H1 (cell line): ENCODE measurements around the gene COTL1. TPM values are rescaled to one million over a fixed set of nuclear protein-coding genes. Genes with fewer than 3 reads are reported as not detected.

Experiments used
- CTCF ChIA-PET: fragments of 300-600 bp; sonication (Branson Sonifier 250); formaldehyde crosslinking; loops from one replicate; lab custom pipeline; 2021; ENCODE audit not compliant: partially characterized antibody; lab: Charles Lee
- POLR2A ChIA-PET: fragments of 300-600 bp; sonication (Branson Sonifier 250); formaldehyde crosslinking; loops from one replicate; lab custom pipeline; 2021; ENCODE audit warnings: inconsistent platforms; ENCODE audit not compliant: partially characterized antibody; lab: Charles Lee
- DNase-seq, 2 experiments: peaks; one replicate each; pipeline versions ENCODE4 v3.0.0 to v3.0.0-alpha.2; 2010 to 2022; ENCODE audit warnings: low spot score in 2 of 2, low read depth in 1 of 2, mixed read lengths in 1 of 2
- FAIRE-seq: peaks from 2 replicates; lab custom pipeline; 2011; peaks lifted over from hg19 to GRCh38; lab: Jason Lieb, UNC
- H2AFZ ChIP-seq: 2 replicates; pipeline ENCODE4 v1.8.1; 2012; ENCODE audit warnings: low read length, inconsistent platforms
- H2AK5ac ChIP-seq: 2 replicates; pipeline ENCODE4 v1.6.1; 2013; ENCODE audit warnings: low read depth, low read length
- H2BK120ac ChIP-seq: replicated peaks from 2 replicates; pipeline ENCODE3; 2013; ENCODE audit warnings: low read depth, low read length, inconsistent platforms
- H2BK12ac ChIP-seq: 2 replicates; pipeline ENCODE4 v1.6.1; 2013; ENCODE audit warnings: low read depth, low read length
- H2BK15ac ChIP-seq: 2 replicates; pipeline ENCODE4 v1.6.1; 2013; ENCODE audit warnings: low read length
- H2BK20ac ChIP-seq: 2 replicates; pipeline ENCODE4 v1.6.1; 2013; ENCODE audit warnings: low read length
- H2BK5ac ChIP-seq: 2 replicates; pipeline ENCODE4 v1.6.1; 2013; ENCODE audit warnings: low read depth, low read length
- H3K14ac ChIP-seq: 2 replicates; pipeline ENCODE4 v1.6.1; 2013; ENCODE audit warnings: inconsistent platforms; ENCODE audit not compliant: insufficient read length
- H3K18ac ChIP-seq: 2 replicates; pipeline ENCODE4 v1.6.1; 2013; ENCODE audit warnings: low read length; ENCODE audit errors: extremely low read depth
- H3K23ac ChIP-seq: 2 replicates; pipeline ENCODE4 v1.6.1; 2013; ENCODE audit warnings: inconsistent platforms; ENCODE audit not compliant: insufficient read length
- H3K23me2 ChIP-seq: 2 replicates; pipeline ENCODE4 v1.6.1; 2013; ENCODE audit warnings: low read depth, low read length
- H3K27ac ChIP-seq: 2 replicates; pipeline ENCODE4 v1.6.1; 2011; ENCODE audit warnings: low read depth, low read length, inconsistent platforms
- H3K27me3 ChIP-seq, 4 experiments: replicated peaks in 1 of 4; 1 replicate in 1 of 4; 2 replicates in 3 of 4; pipeline versions ENCODE4 v1.6.1 to v1.8.1; 2011 to 2013; ENCODE audit warnings: low read length in 3 of 4, mild to moderate bottlenecking in 3 of 4, inconsistent platforms in 2 of 4, mixed read lengths in 2 of 4, moderate library complexity in 1 of 4; ENCODE audit not compliant: control insufficient read depth in 3 of 4, insufficient read depth in 3 of 4; ENCODE audit errors: extremely low read depth in 1 of 4
- H3K36me3 ChIP-seq, 4 experiments: 2 replicates each; pipeline versions ENCODE4 v1.6.1 to v1.8.1; 2011 to 2013; ENCODE audit warnings: mild to moderate bottlenecking in 4 of 4, low read length in 3 of 4, moderate library complexity in 2 of 4, control low read depth in 1 of 4, inconsistent platforms in 1 of 4; ENCODE audit not compliant: insufficient read depth in 4 of 4, control insufficient read depth in 2 of 4
- H3K4ac ChIP-seq: replicated peaks from 2 replicates; pipeline ENCODE3; 2013; ENCODE audit warnings: low read length, low read depth, mixed read lengths, inconsistent platforms; ENCODE audit not compliant: insufficient read length
- H3K4me1 ChIP-seq, 4 experiments: replicated peaks in 1 of 4; 1 replicate in 1 of 4; 2 replicates in 3 of 4; pipeline versions ENCODE4 v1.6.1 to v1.8.1; 2011 to 2013; ENCODE audit warnings: low read length in 3 of 4, inconsistent platforms in 2 of 4, mixed read lengths in 1 of 4; ENCODE audit not compliant: insufficient read depth in 4 of 4, control insufficient read depth in 3 of 4
- H3K4me2 ChIP-seq, 2 experiments: 2 replicates each; pipeline versions ENCODE4 v1.6.1 to v1.8.1; 2011 to 2013; ENCODE audit warnings: low read depth in 2 of 2, low read length in 2 of 2, control low read depth in 1 of 2, inconsistent platforms in 1 of 2, mild to moderate bottlenecking in 1 of 2; ENCODE audit not compliant: insufficient read depth in 1 of 2
- H3K4me3 ChIP-seq, 4 experiments: fragments of 200-600, 300-600 bp in 1 of 4; sonication (generic), shearing (Covaris generic), sonication (Bioruptor Twin) in 1 of 4; 2 replicates each; pipeline versions ENCODE4 v1.5.1 to v1.8.1; 2011 to 2016; ENCODE audit warnings: low read length in 4 of 4, low read depth in 3 of 4, control low read depth in 2 of 4, inconsistent platforms in 2 of 4, mild to moderate bottlenecking in 2 of 4, mixed read lengths in 1 of 4, moderate library complexity in 1 of 4; ENCODE audit not compliant: insufficient read depth in 2 of 4; ENCODE audit errors: extremely low read depth in 1 of 4
- H3K56ac ChIP-seq: replicated peaks from 2 replicates; pipeline ENCODE3; 2013; ENCODE audit warnings: low read depth, mild to moderate bottlenecking, mixed read lengths, low read length, inconsistent platforms; ENCODE audit not compliant: insufficient read length
- H3K79me1 ChIP-seq: 2 replicates; pipeline ENCODE4 v1.6.1; 2013; ENCODE audit warnings: low read depth, low read length, control low read depth
- H3K79me2 ChIP-seq, 2 experiments: 2 replicates each; pipeline versions ENCODE4 v1.6.1 to v1.8.1; 2012 to 2013; ENCODE audit warnings: low read length in 2 of 2, mild to moderate bottlenecking in 2 of 2, inconsistent platforms in 1 of 2; ENCODE audit not compliant: insufficient read depth in 2 of 2, control insufficient read depth in 1 of 2
- H3K9ac ChIP-seq, 4 experiments: replicated peaks in 1 of 4; 1 replicate in 1 of 4; 2 replicates in 3 of 4; pipeline versions ENCODE4 v1.6.1 to v1.8.1; 2011 to 2013; ENCODE audit warnings: low read depth in 3 of 4, low read length in 3 of 4, control low read depth in 2 of 4, mild to moderate bottlenecking in 2 of 4, moderate library complexity in 2 of 4, inconsistent platforms in 1 of 4; ENCODE audit errors: extremely low read depth in 1 of 4
- H3K9me3 ChIP-seq, 2 experiments: 2 replicates each; pipeline versions ENCODE4 v1.6.1 to v1.8.1; 2012 to 2013; ENCODE audit warnings: mild to moderate bottlenecking in 2 of 2, moderate library complexity in 2 of 2, control low read depth in 1 of 2, inconsistent platforms in 1 of 2, low read depth in 1 of 2, low read length in 1 of 2, mixed read lengths in 1 of 2; ENCODE audit not compliant: insufficient read depth in 2 of 2
- H4K20me1 ChIP-seq, 2 experiments: replicated peaks in 1 of 2; 2 replicates each; pipeline versions ENCODE3 to v1.8.1; 2011 to 2013; ENCODE audit warnings: inconsistent platforms in 2 of 2, low read length in 2 of 2, mild to moderate bottlenecking in 1 of 2; ENCODE audit not compliant: insufficient read depth in 2 of 2, control insufficient read depth in 1 of 2
- H4K5ac ChIP-seq: 2 replicates; pipeline ENCODE4 v1.6.1; 2013; ENCODE audit warnings: low read length, low read depth, mixed read lengths, inconsistent platforms; ENCODE audit not compliant: insufficient read length
- H4K8ac ChIP-seq: 2 replicates; pipeline ENCODE4 v1.8.0; 2013; ENCODE audit warnings: mild to moderate bottlenecking, moderate library complexity, low read length, inconsistent platforms; ENCODE audit not compliant: insufficient read depth; ENCODE audit errors: extremely low read depth
- H4K91ac ChIP-seq: replicated peaks from 2 replicates; pipeline ENCODE3; 2013; ENCODE audit warnings: low read length, mixed read lengths, inconsistent platforms; ENCODE audit not compliant: insufficient read length
- BCL11A ChIP-seq, 2 experiments: IDR thresholded peaks; one replicate each; pipeline ENCODE4 v1.6.1; 2011; ENCODE audit warnings: low read depth in 2 of 2, low read length in 2 of 2, mild to moderate bottlenecking in 2 of 2
- BRCA1 ChIP-seq: IDR thresholded peaks from 2 replicates; pipeline ENCODE4 v1.6.1; 2012; ENCODE audit warnings: low read depth, low read length, improper control_type of control experiment
- CBX5 ChIP-seq: fragments of 300-800, 300-1000 bp; sonication (generic); IDR thresholded peaks from 2 replicates; pipeline ENCODE4 v1.7.1; 2016; ENCODE audit warnings: antibody characterized with exemption, low read length, low read depth
- CEBPB ChIP-seq: IDR thresholded peaks from 2 replicates; pipeline ENCODE4 v1.6.1; 2012; ENCODE audit warnings: low read depth, low read length
- CHD2 ChIP-seq: IDR thresholded peaks from 2 replicates; pipeline ENCODE4 v1.6.1; 2012; ENCODE audit warnings: low read length, improper control_type of control experiment
- GTF2F1 ChIP-seq: IDR thresholded peaks from 2 replicates; pipeline ENCODE4 v1.6.1; 2012; ENCODE audit warnings: low read depth, low read length, improper control_type of control experiment, borderline replicate concordance
- HDAC6 ChIP-seq: IDR thresholded peaks from one replicate; pipeline ENCODE4 v1.7.1; 2012; ENCODE audit warnings: low read depth, mild to moderate bottlenecking, inconsistent platforms, low read length, moderate library complexity
- POLR2AphosphoS5 ChIP-seq: IDR thresholded peaks from 2 replicates; pipeline ENCODE4 v1.6.1; 2011; ENCODE audit warnings: low read depth, low read length
- RXRA ChIP-seq: IDR thresholded peaks from 2 replicates; pipeline ENCODE4 v1.6.1; 2011; ENCODE audit warnings: low read depth, mild to moderate bottlenecking, low read length, moderate library complexity; ENCODE audit not compliant: insufficient read depth
- SP2 ChIP-seq: IDR thresholded peaks from 2 replicates; pipeline ENCODE4 v1.6.1; 2012; ENCODE audit warnings: mild to moderate bottlenecking, low read length, inconsistent platforms
- SRF ChIP-seq: IDR thresholded peaks from 2 replicates; pipeline ENCODE4 v1.6.1; 2011; ENCODE audit warnings: mild to moderate bottlenecking, low read depth, low read length, moderate library complexity
- TEAD4 ChIP-seq: IDR thresholded peaks from 2 replicates; pipeline ENCODE4 v1.6.1; 2012; ENCODE audit warnings: low read depth, low read length, inconsistent platforms, mixed read lengths
- ZNF274 ChIP-seq: IDR thresholded peaks from 2 replicates; pipeline ENCODE4 v1.7.0; 2012; ENCODE audit warnings: low read length, borderline replicate concordance; ENCODE audit errors: extremely low read depth
- WGBS, 2 experiments: shearing (Covaris generic) in 1 of 2; methylation state at CpG; one replicate each; pipeline versions ENCODE4 v1.1.6 to v1.1.7; 2013 to 2015; ENCODE audit warnings: low lambda C conversion rate in 2 of 2, mixed read lengths in 2 of 2, inconsistent platforms in 1 of 2, low coverage in 1 of 2, missing lambda C conversion rate in 1 of 2; ENCODE audit not compliant: insufficient replicate concordance in 2 of 2, insufficient coverage in 1 of 2, insufficient read length in 1 of 2; ENCODE audit errors: extremely low coverage in 1 of 2, missing lambda C conversion rate in 1 of 2; 5-methylcytosine and 5-hydroxymethylcytosine counted together
- polyA plus RNA-seq, 7 experiments: library from polyadenylated mRNA; depleted of rRNA in 3 of 7; stranded (reverse) in 5 of 7; unstranded in 2 of 7; fragments of >200 nt in 5 of 7; fragments of 200-250 nt in 2 of 7; gene quantifications; 1 replicate in 5 of 7; 2 replicates in 1 of 7; 4 replicates in 1 of 7; pipeline versions ENCODE4 v1.2.1 to v1.2.3, GENCODE V29; 2011 to 2013; ENCODE audit warnings: missing spikeins in 2 of 7, mixed read lengths in 2 of 7
- total RNA-seq: library from RNA; stranded (reverse); fragmentation: NEBNext Ultra II Directional; extraction: Animal tissue kit (Norgen Biotek cat#: 25700); gene quantifications from 2 replicates; pipeline ENCODE4 v1.2.1, GENCODE V29; 2021

COTL1 gene
- total and polyA plus RNA-seq, 2 of the 8 experiments (the other 6 are each of a cell fraction or from before 2014, with no cell fraction given): 59.2 to 183 TPM

GRCh38 chr16:84614073-84614459 is 3.8 kb downstream of the COTL1 start:
- H3K79me1 ChIP-seq: peaks cover 13% of the 10 kb centered on the region
- no peak overlapping the region for H3K14ac ChIP-seq
- no peak overlapping the region for H2BK120ac ChIP-seq
- no peak overlapping the region for H3K4me3 ChIP-seq
- no peak overlapping the region for H2BK15ac ChIP-seq
- no peak overlapping the region for H2BK12ac ChIP-seq
- H3K4me2 ChIP-seq: no peak overlapping the region; a peak in 1 of 4 replicates
- no peak overlapping the region for H4K8ac ChIP-seq
- H4K91ac ChIP-seq: no peak overlapping the region
- H4K20me1 ChIP-seq: peaks cover 7 to 17% of the 10 kb centered on the region in 2 experiments
- peaks cover 2 to 15% (median 13%) of the 10 kb centered on the region in 4 experiments; a peak in 6 of 7 replicates for H3K4me1 ChIP-seq
- no peak for DNase-seq
- H4K5ac ChIP-seq: no peak overlapping the region
- H2AFZ ChIP-seq: no peak overlapping the region
- no peak overlapping the region for H3K56ac ChIP-seq
- H3K9ac ChIP-seq: peak overlapping the region in 1 of 4 experiments; percentile 21; a peak in 1 of 7 replicates
- no peak overlapping the region for H3K4ac ChIP-seq
- 90% methylated on average over 11 of the region's 12 CpGs; no CpG with 5 or more reads in 1 of the 2 experiments for WGBS, 2 experiments
- no peaks in the 10 kb centered on the region for H3K9me3 ChIP-seq
- no peak for FAIRE-seq
- H3K27ac ChIP-seq: no peak overlapping the region
- peaks cover 8% of the 10 kb centered on the region; the same call in 1 of the 2 replicates for H3K23me2 ChIP-seq
- no peak overlapping the region for H2AK5ac ChIP-seq
- POLR2A ChIA-PET: interaction anchor here (1.2 to 1.4 kb wide), 4 partner anchors 9 to 30 kb away, joined by 3 to 4 read pairs (median 4); no protein-coding TSS in a partner anchor
- H3K23ac ChIP-seq: no peak overlapping the region
- CTCF ChIA-PET: interaction anchor here (0.7 to 1.6 kb wide), 7 partner anchors 9 to 102 kb away, joined by 3 to 10 read pairs (median 3); no protein-coding TSS in a partner anchor
- H3K27me3 ChIP-seq: peaks cover 0 to 5% (median 3%) of the 10 kb centered on the region in 4 experiments; a peak in 2 of 7 replicates
- H3K79me2 ChIP-seq: peaks cover 0 to 64% of the 10 kb centered on the region in 2 experiments; a peak in 3 of 4 replicates
- H3K36me3 ChIP-seq: peaks cover 0 to 10% (median 2%) of the 10 kb centered on the region in 4 experiments; a peak in 3 of 8 replicates
- no peak overlapping the region; the same call in 1 of the 2 replicates for H3K18ac ChIP-seq
- H2BK20ac ChIP-seq: no peak overlapping the region
- no peak overlapping the region for H2BK5ac ChIP-seq
- TF ChIP-seq RXRA (no peak), GTF2F1 (no peak), CBX5 (no peak), CHD2 (no peak), ZNF274 (no peak), SP2 (no peak), POLR2AphosphoS5 (no peak), CEBPB (no peak), BCL11A (IDR thresholded peaks at IDR 0.05; ENCODE audit: low read depth in 2 of 2, low read length in 2 of 2) (no peak), SRF (no peak), HDAC6 (no peak), BRCA1 (no peak), TEAD4 (no peak)
